NCI-H1105 (cell line): Measurements from ENCODE around the gene HMGA1.
"Not testable (repeated sequence)": the region's sequence is repeated elsewhere in the genome, so short reads cannot be mapped to it uniquely, and the experiment has no call there.

ENCODE experiments used
- DNase-seq: peaks from one replicate; lab custom pipeline; 2025; lab: John Stamatoyannopoulos, UW

HMGA1 gene

DNA sequence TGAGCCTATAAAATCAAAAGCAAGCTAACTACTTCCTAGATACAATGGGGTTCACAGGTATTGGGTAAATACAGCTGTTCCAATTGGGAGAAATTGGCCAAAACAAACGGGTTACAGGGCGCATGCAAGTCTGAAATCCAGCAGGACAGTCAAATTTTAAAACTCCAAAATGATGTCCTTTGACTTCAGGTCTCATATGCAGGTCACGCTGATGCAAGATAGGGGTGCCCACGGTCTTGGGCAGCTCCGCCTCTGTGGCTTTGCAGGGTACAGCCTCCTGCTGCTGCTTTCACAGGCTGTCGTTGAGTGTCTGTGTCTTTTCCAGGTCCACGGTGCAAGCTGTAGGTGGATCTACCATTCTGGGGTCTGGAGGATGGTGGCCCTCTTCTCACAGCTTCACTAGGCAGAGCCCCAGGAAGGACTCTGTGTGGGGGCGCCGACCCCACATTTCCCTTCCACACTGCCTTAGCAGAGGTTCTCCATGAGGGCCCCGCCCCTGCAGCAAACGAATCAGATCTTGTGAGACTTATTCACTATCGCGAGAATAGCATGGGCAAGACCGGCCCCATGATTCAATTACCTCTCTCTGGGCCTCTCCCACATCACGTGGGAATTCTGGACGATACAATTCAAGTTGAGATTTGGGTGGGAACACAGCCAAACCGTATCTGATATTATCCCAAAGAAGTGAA is 24.0 kb downstream of the HMGA1 start:
- no peak for DNase-seq

GRCh38 chr6:34263484-34263883 is 26.8 kb downstream of the HMGA1 start:
- not testable (repeated sequence) for DNase-seq

DNA sequence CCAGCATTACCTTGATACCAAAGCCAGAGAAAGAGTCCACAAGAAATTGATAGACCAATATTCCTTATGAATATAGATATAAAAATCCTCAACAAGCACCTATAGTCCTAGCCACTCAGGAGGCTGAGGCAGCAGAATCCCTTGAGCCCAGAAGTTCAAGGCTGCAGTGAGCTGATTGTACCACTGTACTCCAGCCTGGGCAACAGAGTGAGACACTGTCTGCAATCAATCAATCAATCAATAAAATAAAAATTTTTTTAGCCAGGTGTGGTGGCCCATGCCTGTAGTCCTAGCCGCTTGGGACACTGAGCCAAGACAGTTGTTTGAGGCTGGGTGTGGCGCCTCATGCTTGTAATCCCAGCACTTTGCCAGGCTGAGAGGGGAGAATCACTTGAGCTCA is 31.1 kb downstream of the HMGA1 start:
- no peak for DNase-seq

- DNase-seq, result not testable (repeated sequence)
These were observed 32.5 kb downstream of the HMGA1 start for GRCh38 chr6:34269132-34269531.

- not testable (repeated sequence) for DNase-seq
These were observed 33.1 kb downstream of the HMGA1 start for GRCh38 chr6:34269658-34270341.

DNA sequence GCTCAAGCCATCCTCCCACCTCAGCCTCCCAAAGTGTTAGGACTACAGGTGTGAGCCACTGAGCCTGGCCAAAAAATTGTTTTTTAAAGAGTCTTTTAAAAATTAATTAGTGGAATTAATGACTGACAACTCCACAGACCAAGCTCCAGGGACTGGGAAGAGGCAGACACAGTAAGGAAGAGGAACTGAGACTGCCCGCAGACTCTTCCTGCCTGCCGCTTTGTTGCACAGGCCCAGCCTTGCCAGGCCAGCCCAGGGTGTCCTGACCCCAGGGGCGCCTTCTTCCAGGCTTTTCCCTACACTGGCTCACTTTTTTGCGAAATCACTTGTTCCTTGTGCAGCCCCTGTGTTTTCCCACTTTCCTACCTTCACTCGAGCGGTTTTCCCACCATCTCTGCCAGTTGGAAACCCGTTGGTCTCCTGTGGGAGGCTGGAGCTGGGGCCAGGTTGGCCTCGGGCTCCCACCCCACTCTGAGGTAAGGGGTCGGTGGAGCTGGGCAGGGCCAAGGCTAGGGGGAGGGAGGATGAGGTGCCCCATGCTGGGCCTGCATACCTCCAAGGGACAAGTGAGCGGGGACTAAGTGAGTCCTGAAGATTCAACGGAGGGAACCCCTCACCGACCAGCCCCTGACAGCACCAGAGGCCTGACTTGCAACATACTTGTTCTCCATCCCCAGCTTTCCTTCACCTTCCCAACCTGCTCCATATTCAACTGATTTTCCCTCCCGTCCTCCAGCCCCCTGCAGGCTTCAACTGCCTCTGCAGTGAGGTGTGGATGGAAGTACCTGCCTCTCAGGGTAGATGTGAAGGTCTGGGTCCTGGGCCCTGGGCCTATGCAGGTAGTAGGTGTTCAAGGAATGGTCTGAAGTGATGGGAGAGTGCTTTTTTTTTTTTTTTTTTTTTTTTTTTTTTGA is 35.6 kb downstream of the HMGA1 start:
- DNase-seq, result no peak

DNA sequence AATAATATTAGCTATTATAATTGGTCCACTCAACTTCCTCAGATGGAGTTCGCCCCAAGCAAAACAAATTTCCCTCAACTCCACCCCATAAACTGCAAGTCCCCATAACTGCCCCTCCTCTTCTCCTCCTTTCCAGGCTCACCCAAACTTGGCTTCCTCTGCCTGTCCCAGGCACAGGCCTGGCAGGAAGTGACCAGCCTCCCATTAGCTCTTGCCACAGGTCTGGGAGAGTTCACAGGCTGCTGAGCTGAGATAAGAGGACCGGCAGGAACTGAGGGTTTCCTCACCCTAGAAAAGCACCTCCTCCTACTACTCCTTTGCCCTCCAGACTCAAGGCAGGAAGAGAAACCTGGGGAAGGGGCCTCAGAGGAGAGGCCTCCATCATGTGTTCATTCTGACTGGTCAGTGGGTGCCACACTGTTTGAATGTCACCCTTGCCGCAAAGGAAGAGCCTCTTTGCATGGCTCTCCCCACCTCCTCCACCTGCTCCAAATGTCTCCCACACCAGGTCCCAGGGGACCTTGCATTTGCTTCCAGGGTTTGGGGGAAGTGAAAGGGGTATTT is 36.7 kb downstream of the HMGA1 start:
- no peak for DNase-seq

- no peak for DNase-seq
These were observed 37.5 kb downstream of the HMGA1 start for GRCh38 chr6:34274129-34274528.

DNA sequence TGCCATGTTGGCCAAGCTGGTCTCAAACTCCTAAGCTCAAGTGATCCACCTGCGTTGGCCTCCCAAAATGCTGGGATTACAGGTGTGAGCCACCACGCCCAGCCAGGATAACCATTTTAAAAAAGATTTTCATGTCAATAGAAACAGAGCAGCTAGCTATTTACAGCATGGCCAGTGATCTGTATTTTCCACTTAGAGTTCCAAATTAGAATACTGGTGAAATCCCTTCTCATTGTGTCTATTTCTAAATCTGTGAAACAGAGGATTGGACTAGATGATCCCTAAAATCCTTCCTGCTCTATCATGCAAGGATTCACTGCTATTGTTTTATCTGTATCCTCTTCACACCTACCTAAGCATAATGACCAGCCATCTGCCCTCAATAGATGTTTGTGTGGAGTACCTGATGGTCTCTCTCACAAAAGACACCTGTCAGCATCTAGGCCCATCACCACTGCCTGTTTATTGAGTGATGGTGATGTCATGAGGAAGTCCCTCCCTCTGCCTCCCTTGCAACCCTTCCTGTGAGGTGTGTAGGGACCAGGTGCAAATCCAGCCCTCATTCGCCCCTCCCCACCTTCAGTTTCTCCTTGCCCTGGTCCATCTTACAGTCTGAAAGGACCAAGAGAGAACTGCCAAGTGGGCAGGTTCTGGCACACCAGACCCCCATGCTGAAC is 38.6 kb downstream of the HMGA1 start:
- DNase-seq, result no peak

GRCh38 chr6:34276191-34276590 is 39.5 kb downstream of the HMGA1 start:
- no peak for DNase-seq

DNA sequence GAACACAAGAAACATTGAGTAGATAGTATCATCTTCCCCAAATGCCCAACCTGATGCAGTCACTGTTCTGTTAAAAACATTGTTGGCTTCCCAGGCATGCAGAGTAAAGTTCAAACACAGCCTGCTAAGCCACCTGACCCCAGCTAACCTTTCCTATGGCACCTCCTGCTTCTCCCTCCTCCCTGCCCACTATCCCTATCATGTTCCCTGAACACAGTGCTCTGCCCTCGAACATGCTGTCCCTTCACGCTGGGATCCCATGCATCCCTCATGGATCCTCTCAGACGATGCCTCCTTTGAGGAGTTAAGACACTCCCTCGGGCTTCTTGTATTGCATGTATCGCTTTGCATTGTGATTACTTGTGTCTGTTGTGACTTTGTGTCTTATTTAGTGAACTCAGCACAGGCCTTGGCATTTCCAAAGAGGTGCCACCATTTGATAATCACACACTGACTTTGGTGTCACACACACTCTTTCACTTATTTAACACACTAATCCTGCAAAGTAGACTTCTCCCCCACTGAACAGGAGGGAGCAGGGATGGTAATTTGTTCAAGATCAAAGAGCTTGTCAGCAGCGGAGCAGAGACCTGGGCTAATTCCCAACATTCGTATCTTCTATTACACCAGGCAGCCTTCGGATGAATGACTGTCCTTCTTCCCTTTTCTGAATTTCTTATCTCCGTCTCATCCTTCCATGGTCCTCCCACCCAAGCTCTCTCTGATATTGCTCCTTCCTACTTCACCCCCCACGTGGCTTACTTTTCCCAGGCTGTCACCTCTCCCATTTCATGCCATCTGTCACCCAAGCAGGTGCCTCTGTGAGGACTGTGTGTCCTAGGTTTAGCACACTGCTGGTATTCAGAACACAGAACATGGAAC is 40.4 kb downstream of the HMGA1 start:
- no peak for DNase-seq

DNA sequence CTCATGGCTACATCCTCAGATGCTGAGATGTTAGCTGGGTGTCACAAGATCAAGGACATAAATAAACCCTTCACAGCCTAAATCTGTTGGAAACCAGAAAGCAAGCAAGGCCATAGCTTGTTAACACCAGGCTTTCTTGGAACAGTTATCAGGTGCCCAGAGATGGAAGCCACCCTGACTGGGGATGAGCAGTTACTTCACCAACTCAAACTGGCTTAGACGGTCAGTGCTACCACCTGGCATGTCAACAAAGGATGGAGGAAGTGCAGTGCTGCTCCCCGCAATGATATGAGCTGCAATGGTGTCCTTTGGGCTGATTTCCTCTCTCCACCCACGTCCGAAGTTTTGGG is 41.1 kb downstream of the HMGA1 start:
- no peak for DNase-seq

DNA sequence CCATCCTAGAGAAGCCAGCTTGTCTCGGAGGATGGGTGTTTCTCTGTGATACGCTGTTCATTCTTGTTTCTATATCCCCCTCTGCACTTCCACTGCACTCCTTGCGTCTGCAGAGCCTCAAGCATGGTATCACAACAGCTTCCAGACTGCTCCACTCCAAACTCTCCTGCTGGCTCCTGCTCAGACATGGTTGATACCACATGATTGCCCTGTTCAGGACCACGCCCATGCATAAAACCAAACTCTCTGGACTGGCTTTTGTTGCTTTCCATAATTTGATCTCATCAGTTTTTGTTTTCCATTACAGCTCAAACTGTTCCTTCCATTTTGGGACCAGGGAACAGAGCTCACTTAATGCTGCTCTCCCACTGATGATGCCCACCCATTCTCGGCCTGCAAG is 42.2 kb downstream of the HMGA1 start:
- DNase-seq, result no peak

DNA sequence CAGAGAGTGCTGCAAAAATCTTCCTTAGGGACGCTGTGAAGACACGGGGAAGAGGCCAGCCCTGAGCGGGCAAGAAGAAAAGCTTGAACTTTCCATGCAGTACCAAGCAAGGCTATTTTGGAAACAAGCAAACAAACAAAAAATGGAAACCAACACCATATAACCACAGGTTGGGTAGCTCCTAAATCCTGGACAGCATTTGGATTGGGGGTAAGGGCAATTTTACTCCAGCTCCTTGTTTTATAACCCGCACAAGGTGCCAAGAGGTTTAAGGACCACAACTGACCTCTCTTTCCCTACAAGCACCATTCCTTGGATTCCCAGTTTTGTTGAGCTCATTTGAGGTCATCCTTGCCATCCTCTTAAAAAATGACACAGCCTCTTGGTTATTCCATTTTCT is 43.5 kb downstream of the HMGA1 start:
- DNase-seq, result no peak

DNA sequence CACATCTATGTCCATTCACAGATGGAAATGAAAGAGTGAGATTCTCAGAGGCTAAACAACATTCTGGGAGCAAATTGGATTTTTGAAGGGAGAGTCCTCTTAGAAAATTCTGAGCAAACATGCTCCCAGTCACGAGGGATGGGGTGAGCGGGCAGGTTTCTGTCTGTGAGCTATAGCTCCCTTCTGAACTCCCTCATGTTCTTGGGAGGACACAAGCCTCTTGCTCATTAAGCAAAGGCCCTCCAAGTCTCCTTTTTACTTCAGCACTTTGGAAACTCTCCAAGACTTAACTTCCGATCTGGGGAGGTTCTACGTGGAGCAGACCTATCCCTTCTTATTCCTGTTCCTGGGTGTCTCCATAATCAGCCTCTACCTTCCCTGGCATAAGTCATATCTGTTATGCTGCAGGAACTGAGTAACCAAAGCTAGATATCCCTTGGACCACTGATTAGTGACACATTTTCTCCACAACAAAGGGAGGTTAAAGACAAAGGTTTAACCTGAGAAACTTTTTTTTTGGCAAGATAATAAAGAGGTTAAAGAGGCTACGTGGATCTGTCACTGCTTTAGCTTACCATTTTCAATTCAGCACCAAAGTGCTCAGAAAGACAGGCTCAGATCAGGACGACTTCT is 45.1 kb downstream of the HMGA1 start:
- DNase-seq, result no peak

GRCh38 chr6:34284563-34285447 is 48.1 kb downstream of the HMGA1 start:
- no peak for DNase-seq

GRCh38 chr6:34285448-34286164 is 48.9 kb downstream of the HMGA1 start:
- no peak for DNase-seq

GRCh38 chr6:34288581-34288980 is 51.9 kb downstream of the HMGA1 start:
- no peak for DNase-seq

DNA sequence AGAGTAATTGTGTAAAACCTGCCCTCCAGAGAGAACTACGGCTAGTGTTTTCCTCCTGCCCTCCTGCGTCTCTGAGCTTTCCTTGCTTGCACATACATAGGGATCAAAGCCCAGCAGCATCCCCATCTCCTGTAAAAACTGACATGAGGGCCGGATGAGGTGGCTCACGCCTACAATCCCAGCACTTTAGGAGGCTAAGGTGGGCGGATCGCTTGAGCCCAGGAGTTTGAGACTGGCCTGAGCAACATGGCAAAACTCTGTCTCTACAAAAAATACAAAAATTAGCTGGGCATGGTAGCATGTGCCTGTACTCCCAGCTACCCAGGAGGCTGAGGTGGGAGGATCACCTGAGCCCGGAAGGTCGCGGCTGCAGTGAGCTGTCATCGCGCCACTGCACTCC is 52.5 kb downstream of the HMGA1 start:
- DNase-seq, result no peak
